Suprapubic skin (tissue), 4 donors: Measurements from ENCODE around the gene TIMM23. TPM values are rescaled to one million over a fixed set of nuclear protein-coding genes. Genes with fewer than 3 reads are reported as not detected.
"Not testable (repeated sequence)": the region's sequence is repeated elsewhere in the genome, so short reads cannot be mapped to it uniquely, and the experiment has no call there.

Experiments used
- DNase-seq, 2 donors: peaks; one replicate each; pipeline ENCODE4 v3.0.0-alpha.2; 2019; ENCODE audit warnings: low spot score in 2 of 2
- H3K27ac ChIP-seq: fragments of 200-600 bp; sonication (generic); one replicate; pipeline ENCODE4 v1.5.1; 2019
- H3K27me3 ChIP-seq: fragments of 200-600 bp; sonication (generic); one replicate; pipeline ENCODE4 v1.5.1; 2019
- H3K36me3 ChIP-seq: fragments of 200-600 bp; sonication (generic); one replicate; pipeline ENCODE4 v1.5.1; 2019
- H3K4me1 ChIP-seq: fragments of 200-600 bp; sonication (generic); one replicate; pipeline ENCODE4 v1.5.1; 2019
- H3K4me3 ChIP-seq: fragments of 200-600 bp; sonication (generic); one replicate; pipeline ENCODE4 v1.5.1; 2019; ENCODE audit warnings: mild to moderate bottlenecking
- H3K9me3 ChIP-seq: fragments of 200-600 bp; sonication (generic); one replicate; pipeline ENCODE4 v1.5.1; 2019
- CTCF ChIP-seq, 2 donors: fragments of 200-600 bp in 1 of 2; fragments of 450-650 bp in 1 of 2; sonication (generic) in 1 of 2; IDR thresholded peaks; one replicate each; pipeline ENCODE4 v1.5.1; 2016 to 2019; ENCODE audit warnings: antibody characterized with exemption in 2 of 2, mild to moderate bottlenecking in 1 of 2, moderate library complexity in 1 of 2
- EP300 ChIP-seq: sonication (generic); formaldehyde crosslinking; IDR thresholded peaks from one replicate; pipeline ENCODE4 v1.6.1; 2017; ENCODE audit warnings: antibody characterized with exemption
- POLR2A ChIP-seq, 2 donors: fragments of 450-650 bp; IDR thresholded peaks; one replicate each; pipeline ENCODE4 v1.6.1; 2017; ENCODE audit warnings: antibody characterized with exemption in 2 of 2, mild to moderate bottlenecking in 2 of 2, moderate library complexity in 2 of 2
- POLR2AphosphoS5 ChIP-seq, 3 donors: sonication (generic); formaldehyde crosslinking; IDR thresholded peaks; one replicate each; pipeline ENCODE4 v1.6.1; 2017; ENCODE audit warnings: antibody characterized with exemption in 3 of 3
- WGBS: methylation state at CpG from one replicate; pipeline ENCODE4 v1.1.5; 2018; 5-methylcytosine and 5-hydroxymethylcytosine counted together
- total RNA-seq, 4 donors: library from RNA; depleted of rRNA; stranded (reverse); fragments of >200 nt; gene quantifications; one replicate each; pipeline ENCODE4 v1.1.0, GENCODE V29; 2016

Gene TIMM23
- total RNA-seq, 4 donors from 2014 or later: 35.3 to 72.3 (median 57.6) TPM

GRCh38 chr10:45997994-45998763, 25.9 kb downstream of the TIMM23 start:
- H3K27ac ChIP-seq: no peak overlapping the region
- 92% methylated on average over 5 of the region's 5 CpGs for WGBS
- H3K36me3 ChIP-seq: peaks cover 61% of the 10 kb centered on the region
- H3K9me3 ChIP-seq: no peaks in the 10 kb centered on the region
- no peak for DNase-seq
- no peak overlapping the region for H3K4me3 ChIP-seq
- H3K4me1 ChIP-seq: no peaks in the 10 kb centered on the region
- no peaks in the 10 kb centered on the region for H3K27me3 ChIP-seq
- TF ChIP-seq POLR2AphosphoS5 (IDR thresholded peaks at IDR 0.05) (no peak), CTCF (IDR thresholded peaks at IDR 0.05) (no peak), EP300 (no peak), POLR2A (IDR thresholded peaks at IDR 0.05) (no peak)

- not testable (repeated sequence) for H3K4me1 ChIP-seq, H3K4me3 ChIP-seq, H3K9me3 ChIP-seq, H3K27ac ChIP-seq, H3K27me3 ChIP-seq, DNase-seq
- H3K36me3 ChIP-seq: peaks cover 69% of the 10 kb centered on the region
- 94% methylated on average over 5 of the region's 5 CpGs for WGBS
Observed at GRCh38 chr10:45999955-46000354, 27.7 kb downstream of the TIMM23 start.

- Histone ChIP-seq H3K27ac (no peak overlapping the region), H3K36me3 (peaks cover 75% of the 10 kb centered on the region), H3K4me3 (no peak overlapping the region), H3K4me1 (no peaks in the 10 kb centered on the region), H3K9me3 (no peaks in the 10 kb centered on the region), H3K27me3 (no peaks in the 10 kb centered on the region)
- no peak for DNase-seq
- WGBS: 100% methylated on average over 1 of the region's 1 CpG
- TF ChIP-seq CTCF (IDR thresholded peaks at IDR 0.05) (no peak), POLR2AphosphoS5 (IDR thresholded peaks at IDR 0.05) (no peak)
Observed at GRCh38 chr10:46000538-46000937, 28.2 kb downstream of the TIMM23 start.

- TF ChIP-seq POLR2A (IDR thresholded peaks at IDR 0.05) (no peak), POLR2AphosphoS5 (IDR thresholded peaks at IDR 0.05) (no peak), CTCF (IDR thresholded peaks at IDR 0.05) (no peak), EP300 (no peak)
- Histone ChIP-seq H3K9me3 (no peaks in the 10 kb centered on the region), H3K27me3 (no peaks in the 10 kb centered on the region), H3K4me3 (no peak overlapping the region), H3K36me3 (peaks cover 83% of the 10 kb centered on the region), H3K27ac (no peak overlapping the region), H3K4me1 (no peaks in the 10 kb centered on the region)
- 67% methylated on average over 5 of the region's 5 CpGs for WGBS
- no peak for DNase-seq
Observed at GRCh38 chr10:46001187-46001756, 29.0 kb downstream of the TIMM23 start.

- peaks cover 91% of the 10 kb centered on the region for H3K36me3 ChIP-seq
- not testable (repeated sequence) for H3K4me3 ChIP-seq, DNase-seq, H3K27ac ChIP-seq, H3K9me3 ChIP-seq, H3K27me3 ChIP-seq, H3K4me1 ChIP-seq
- 93% methylated on average over 7 of the region's 7 CpGs for WGBS
Observed at GRCh38 chr10:46002189-46002687, 29.9 kb downstream of the TIMM23 start.

GRCh38 chr10:46002916-46003693, 30.8 kb downstream of the TIMM23 start:
- Histone ChIP-seq H3K9me3 (no peaks in the 10 kb centered on the region), H3K27me3 (no peaks in the 10 kb centered on the region), H3K36me3 (peaks cover 89% of the 10 kb centered on the region), H3K27ac (no peak overlapping the region), H3K4me1 (no peaks in the 10 kb centered on the region), H3K4me3 (no peak overlapping the region)
- DNase-seq: no peak
- TF ChIP-seq POLR2AphosphoS5 (IDR thresholded peaks at IDR 0.05) (no peak), EP300 (no peak)
- WGBS: 74% methylated on average over 9 of the region's 9 CpGs
